Muscle of arm (tissue), 12 donors: ENCODE data around the gene NNAT. TPM values are rescaled to one million over a fixed set of nuclear protein-coding genes. Genes with fewer than 3 reads are reported as not detected.
A peak's percentile ranks its signal among the peaks of the same experiment; 100 is the strongest.

ENCODE experiments used
- DNase-seq: peaks from one replicate; pipeline ENCODE4 v3.0.0-alpha.2; 2013
- polyA plus RNA-seq, 12 donors: library from polyadenylated mRNA; unstranded; fragments of 120-200 nt; gene quantifications; one replicate each; pipeline ENCODE4 v1.2.1, GENCODE V29; 2013; ENCODE audit not compliant: insufficient read length in 12 of 12

The NNAT gene
- polyA plus RNA-seq, 12 donors: 309 to 932 (median 465) TPM; not detected in 1

DNA sequence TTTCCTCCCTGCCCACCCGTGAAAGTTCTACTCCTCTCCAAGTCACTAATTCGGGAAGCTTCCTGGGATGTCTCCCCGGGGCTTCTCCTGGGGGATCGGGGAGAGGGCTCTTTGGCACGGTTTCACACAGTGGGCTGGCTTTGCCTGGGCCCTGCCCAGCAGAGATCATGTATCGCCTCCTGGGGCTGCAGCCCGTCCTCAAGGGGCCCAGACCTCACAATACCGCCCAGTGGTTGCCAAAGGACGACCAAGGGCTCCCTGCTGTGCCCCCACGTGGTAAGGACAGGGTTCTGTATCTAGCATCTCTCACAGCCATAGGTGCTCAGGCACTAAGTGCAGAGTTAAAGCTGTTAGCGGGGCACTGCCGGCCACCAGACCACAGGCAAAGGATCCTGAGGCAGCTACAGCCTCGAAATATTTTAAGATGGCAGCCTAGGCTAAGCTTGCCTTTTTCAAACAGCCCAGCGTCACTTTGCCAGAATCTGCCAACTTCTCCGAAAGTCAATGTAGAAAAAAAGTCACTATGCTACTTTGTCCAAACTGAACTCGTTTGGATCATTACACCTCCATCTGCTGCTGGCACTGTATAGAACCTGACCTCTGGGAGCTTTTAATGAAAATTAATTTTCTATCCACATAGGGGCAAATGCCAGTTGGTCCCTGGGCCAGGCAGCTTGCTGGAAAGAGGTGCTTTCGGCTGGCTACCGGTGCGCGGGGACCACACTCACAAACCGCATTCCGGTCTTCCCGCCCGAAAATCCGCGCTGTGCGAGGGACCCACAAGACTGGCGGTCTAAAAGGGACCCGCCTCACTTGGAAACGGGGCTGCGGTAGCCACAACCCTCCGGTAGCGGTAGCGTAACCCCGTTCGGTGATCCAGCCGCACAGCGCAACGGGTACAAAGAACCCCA is 1.3 kb upstream of the NNAT start:
- DNase-seq: no peak

DNA sequence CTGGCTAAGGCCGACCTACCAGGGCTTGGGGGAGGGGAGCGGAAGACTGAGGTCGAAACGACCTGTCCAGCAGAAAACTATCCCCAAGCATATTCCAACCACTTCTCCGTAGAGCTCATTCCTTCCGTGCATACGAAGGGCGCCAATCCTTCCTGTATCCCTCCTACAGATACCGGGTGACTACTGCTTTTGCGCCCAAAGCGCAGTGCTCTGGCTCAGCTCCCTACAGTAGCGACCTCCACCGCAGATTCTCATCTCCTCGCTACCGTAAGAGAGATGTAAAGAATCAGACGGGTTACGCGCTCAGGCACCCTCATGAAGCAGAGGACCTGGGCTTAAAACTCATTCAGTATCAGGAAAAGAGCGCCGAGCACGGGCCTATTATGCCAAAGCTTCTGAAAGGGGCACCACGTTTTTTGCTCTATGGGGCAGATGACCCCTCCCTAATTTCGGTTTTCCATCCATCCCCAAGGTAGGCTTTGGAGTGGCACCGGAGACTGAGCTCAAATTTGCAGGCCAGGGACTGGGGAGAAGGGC is 563 bp upstream of the NNAT start:
- DNase-seq: no peak

DNA sequence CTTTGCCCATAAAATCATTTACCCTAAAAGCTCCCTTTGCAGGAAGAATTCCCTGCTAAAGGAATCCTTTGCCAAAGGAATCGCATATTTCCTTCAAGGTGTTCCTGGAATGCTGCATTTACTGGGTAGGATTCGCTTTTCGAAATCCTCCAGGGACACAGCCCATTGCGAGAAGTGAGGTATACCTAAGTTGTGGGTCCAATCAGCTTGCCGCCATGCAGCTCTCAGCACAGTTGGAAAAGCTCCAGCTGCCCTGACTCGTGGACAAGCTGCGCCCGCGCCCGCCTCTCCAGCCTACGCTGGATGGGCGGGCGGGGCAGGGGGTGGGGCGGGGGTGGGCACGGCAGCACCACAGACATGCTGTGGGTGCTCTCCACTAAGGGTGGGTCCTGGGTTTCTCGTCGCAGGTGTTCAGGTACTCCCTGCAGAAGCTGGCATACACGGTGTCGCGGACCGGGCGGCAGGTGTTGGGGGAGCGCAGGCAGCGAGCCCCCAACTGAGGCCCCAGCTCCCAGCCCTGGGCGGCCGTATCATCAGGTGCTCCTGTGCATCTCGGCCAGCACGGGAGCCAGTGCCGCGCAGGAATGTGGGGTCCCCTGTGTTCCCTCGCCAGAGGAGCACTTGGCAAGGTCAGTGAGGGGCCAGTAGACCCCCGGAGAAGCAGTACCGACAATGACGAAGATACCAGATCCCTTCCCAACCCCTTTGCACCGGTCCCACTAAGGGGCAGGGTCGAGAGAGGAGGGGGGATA is 1.4 kb downstream of the NNAT start:
- DNase-seq: no peak

DNA sequence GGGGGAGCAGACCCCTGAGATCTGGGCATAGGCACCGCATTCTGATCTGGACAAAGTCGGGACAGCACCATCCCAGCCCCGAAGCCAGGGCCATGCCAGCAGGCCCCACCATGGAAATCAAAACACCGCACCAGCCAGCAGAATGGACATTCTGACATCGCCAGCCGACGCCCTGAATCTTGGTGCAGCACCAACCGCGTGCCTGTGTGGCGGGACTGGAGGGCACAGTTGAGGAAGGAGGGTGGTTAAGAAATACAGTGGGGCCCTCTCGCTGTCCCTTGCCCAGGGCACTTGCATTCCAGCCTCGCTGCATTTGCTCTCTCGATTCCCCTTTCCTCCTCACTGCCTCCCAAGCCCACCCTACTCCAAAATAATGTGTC is 2.0 kb downstream of the NNAT start:
- no peak for DNase-seq

DNA sequence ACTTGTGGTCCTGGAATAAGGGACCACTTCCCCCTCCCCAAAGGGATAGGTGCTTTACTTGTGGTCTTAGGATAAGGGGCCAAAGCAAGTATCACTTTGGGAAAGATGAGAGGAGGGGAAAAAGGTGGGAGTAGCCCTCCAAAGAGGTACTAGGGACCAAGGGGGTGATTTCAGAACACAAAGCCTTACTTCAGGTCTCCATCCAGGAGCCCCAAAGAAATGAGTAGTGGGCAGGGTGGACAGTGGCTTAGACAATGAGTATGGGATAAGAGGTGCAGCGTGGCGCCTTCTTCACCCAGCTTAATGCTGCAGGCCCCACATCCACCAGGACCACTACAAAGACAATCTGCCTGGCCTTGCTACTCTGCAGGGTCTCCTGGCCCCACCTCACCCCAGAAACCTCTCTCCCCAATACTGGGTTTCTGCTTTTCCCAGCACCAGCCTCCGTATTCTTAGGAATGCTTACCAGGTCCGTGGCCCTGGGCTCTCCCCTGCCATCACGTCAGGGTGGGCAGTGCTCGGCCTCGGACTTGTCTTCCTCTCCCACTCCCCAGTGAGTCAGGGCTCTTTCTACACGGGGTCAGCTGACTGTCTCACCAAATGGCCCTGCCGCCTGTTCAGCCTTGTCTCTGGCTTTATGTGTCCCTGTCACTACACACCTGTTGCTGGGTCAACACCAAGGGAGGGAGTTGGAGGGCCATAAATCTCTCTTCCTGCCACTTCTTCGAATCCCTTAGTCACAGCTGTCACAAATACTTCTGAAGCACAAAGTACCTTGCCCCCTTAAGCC is 3.1 kb downstream of the NNAT start:
- no peak for DNase-seq

DNA sequence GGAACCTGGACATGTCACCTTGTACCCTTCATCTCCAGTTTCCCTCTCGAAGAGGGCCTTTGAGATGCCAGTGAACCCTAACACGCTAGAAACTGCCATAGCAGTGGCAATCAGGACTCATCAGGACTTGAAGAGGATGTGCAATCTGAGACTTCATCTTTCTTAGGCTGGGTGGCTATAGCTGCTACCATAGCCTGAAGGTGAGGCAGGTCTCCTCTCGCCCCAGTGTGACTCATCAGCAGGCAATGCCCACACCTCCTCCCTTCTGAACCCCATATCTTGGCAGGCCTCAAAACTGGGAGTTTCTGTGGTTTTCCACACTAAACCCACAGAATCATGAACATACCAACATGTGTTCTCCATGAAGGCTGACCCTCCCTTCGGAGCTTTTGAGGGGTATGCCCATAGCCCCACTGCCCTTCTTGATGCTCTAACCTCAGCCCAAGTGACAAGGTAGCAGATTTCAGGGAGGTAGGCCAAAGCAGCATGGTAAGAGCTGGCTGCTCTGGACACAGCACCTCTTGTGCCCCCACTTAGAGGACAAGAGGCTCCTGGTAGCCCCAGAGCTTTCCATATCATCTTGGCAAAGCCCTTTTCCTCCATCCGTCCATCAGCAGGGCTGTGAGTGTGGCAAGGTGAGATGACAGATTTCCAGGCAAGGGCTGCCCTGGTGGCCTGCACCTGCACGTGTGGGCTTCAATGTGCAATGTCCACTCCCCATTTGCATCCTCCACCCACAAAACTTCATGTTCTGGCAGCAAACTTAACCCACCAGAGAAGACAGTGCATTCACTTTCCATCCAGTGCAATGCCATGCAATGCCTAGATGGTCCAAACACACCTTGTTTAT is 4.0 kb downstream of the NNAT start:
- DNase-seq: no peak

DNA sequence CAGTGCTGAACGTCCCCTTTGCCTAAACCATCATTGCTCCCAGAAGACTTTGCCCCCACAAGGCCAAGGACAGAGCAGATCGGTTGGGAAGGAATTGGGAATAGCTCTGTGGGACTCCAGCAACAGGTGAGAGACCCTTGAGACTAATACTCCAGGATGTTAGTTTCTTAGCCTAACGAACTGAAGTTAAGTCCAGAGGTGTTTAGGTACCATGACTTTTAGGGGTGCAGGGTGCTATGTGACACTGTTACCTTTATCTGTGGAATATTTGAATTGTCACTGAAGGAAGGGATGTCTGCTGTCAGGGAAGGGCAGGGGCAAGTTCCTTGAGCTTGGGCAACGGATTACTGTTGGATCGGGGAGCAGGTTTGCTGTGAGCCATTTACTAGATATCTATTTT is 4.8 kb downstream of the NNAT start:
- DNase-seq: no peak

DNA sequence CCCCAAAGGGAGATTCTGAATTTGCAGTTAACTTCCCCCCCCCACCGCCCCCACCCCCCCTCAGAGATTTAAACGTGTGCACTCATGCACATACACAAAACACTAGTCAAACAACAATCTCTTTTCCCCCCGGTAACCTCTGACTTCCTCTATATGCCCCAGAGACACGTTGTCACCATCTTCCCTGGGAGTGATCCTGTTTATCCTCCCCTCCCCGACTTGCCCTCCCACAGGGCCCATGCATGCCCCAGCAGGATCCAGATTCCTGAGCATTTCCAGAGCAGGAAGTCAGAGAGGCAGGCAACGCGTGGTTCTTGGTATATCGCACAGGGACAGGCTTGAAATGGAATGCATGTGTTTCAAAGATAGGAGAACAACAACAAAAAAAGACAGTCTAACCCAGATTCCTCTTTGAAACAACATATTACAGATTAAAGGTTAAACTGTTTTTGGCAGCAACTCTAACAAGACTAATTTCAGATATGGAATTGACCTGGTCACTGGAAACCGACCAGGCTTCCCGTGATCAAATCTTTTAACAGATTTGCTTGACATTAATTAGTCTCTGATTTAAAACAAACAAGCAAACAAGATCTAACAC is 5.3 kb downstream of the NNAT start:
- no peak for DNase-seq

DNA sequence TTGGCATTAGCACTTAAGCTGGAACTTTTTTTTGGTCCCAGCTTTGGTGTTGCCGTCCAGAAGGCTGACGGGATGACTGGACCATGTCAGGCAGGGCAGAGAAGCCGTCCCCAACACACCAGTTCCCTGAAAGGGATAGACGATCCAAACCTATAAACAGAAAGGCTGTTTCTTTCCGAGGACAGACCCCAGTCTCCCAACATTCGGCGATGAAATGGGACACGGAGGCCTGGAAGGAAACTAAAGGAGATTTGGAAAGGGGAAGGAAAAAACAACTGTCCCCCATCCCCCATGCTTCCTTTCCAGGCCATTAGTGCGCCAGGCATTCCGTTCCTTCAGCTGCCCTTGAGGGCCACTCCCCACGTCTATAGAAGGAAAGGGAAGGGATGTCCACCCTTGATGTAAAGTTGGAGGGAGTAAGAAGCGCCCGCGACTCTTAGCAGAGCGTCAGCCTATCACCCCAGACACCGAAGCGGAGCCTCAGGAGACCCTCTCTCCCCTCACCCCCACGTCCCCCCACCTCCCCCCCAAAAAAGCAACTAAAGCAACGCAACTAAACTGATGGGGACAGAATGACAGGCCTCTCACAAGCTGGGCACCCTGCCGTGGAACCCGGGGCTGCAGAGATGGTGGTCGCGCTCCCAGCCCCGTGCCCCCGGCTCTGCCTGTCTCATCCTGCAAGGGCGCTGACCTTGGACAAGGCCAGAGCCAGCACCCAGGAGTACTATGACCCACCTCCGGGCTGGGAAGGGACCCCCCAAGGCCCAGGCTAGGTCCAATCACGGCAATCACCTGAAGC is 6.0 kb downstream of the NNAT start:
- DNase-seq: no peak

DNA sequence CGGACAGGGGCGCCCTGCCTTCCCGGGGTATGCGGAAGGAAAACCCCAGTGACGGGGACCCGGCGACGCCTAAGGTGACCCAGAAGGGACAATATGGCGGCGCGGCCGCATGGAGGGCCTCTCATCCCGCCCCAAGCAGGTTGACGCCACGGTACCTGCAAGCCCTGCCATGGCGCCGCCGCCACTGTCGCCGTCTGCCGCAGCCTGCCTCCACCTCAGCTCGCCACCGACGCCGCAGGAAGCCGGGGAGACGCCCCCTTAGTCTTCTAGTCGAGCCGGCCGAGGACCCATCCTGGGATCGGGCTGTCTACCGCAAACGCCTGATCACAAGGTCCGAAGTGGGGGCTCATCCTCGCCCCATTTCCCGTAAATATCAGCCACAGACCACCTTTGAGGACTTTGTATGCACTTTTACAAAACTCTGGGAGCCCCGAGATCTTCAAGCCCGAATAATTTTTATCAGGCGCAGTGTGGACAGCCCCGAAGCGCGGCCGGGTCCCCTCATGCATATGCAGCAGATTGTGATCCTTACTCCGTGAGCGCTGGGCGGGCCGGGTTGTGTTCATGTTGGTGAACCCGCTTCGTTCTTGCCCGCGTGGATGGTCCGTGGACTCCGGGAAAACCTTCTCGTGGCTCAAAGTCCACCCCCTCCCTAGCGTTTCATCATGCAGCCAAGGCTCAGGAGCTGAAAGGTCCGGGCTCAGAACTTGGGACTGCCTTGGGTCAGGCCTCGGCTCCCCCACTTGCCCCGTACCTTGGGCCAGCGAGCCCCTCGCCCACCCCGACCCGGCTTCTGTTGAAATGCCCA is 6.8 kb downstream of the NNAT start, which contains the start of gene BLCAP:
Gene BLCAP, minus strand, starts transcription at position 239 of the 808 bp plus-strand sequence. CDS start 8,702 bp downstream, outside the sequence.
- peak; percentile 93 for DNase-seq

DNA sequence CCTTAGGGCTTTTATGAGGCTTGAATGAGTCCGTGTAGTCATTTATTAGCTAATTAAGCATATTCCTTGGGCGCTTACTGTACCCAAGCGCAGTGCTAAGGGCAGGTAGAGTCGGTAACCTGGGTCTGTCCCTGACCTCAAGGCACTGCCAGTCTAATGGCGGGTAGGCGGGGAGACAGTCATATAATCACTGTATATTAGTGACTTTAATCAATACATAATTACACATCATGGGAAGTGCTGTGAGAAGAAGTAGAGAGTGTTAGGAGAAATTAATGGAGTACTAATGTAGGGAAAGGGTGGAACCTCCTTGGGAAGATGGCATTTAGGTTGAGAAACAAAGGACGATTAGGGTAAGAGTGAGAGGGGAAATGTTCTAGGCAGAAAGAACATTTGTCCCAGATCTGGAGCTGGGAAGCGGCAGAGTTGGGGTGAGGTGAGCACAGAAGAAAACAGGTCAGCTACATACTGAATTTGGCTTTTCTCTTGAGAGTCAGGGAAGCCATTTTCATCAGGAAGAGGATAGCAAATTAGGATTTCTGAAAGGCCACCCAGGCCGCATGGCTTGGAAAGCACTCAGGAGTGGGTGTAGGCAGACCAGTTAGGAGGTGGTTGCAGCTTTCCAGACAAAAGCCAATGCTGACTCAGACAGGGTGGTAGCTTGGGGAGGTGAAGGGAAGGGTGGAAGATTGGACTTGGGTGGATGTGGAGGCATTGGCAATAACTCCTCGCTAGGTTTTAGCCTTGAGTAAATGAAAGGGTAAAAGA is 7.6 kb downstream of the NNAT start:
- DNase-seq: no peak

DNA sequence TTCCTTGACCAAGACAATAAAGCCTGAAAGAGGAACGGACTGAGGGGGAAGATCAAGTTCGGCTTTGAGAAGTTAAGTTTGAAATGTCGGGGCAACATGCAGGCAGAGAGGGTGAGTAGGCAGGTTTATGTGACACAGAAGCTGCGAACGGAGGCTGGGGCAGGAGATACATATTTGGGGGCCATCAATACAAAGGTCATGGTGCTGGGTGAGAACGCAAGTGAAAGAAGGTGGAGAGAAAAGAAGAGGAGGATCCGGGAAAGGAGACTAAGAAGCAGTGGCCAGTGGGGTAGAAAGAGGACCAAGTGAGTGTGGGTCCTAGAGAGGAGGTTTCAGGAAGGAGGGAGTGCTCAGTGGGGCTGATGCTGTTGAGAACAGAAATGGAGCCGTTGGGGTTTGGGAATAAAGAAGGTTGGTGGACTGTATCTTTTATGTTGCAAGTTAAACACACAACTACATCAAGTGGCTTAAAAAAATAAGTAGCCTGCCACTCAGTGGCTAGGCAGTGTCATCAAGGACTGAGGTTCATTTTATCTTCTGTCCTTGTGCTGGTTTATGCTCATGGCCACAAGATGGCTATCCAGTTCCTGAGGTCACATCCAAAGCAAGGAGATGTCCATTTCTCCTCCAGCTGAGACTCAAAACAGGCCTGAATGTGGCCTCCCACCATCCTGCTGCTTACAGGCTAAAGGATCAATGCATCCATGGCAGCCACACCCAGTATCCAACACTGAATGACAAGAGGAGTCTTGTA is 8.3 kb downstream of the NNAT start:
- no peak for DNase-seq

DNA sequence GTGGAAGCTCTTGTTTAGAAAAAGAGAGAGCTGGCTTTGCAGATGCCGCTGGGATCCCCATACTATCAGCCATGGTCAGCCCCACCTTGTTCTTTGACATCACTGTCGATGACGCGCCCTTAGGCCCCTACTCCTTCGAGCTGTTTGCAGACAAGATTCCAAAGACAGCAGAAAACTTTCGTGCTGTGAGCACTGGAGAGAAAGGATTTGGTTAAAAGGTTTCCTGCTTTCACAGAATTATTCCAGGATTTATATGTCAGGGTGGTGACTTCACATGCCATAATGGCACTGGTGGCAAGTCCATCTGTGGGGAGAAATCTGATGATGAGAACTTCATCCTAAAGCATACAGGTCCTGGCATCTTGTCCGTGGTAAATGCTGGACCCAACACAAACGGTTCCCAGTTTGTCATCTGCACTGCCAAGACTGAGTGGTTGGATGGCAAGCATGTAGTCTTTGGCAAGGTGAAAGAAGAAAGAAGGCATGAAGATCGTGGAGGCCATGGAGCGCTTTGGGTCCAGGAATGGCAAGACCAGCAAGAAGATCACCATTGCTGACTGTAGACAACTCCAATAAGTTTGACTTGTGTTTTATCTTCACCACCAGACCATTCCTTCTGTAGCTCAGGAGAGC is 9.0 kb downstream of the NNAT start:
- DNase-seq: no peak

DNA sequence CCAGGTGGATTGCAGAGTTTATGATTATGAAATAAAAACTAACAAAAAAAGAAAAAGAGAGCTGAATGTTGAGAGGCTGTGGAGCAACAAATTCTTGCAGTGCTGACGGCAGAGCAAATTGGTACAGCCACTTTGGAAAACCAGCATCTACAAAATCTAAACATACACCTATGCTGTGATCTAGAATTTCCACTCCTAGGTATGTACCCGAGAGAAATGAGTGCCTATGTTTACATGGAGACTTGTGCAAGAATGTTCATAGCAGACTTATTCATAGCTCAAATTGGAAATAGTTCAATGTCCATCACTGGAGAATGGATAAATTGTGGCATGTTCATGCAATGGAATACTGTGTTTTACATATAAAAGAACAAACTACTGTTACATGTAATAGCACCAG is 9.6 kb downstream of the NNAT start:
- DNase-seq: no peak

DNA sequence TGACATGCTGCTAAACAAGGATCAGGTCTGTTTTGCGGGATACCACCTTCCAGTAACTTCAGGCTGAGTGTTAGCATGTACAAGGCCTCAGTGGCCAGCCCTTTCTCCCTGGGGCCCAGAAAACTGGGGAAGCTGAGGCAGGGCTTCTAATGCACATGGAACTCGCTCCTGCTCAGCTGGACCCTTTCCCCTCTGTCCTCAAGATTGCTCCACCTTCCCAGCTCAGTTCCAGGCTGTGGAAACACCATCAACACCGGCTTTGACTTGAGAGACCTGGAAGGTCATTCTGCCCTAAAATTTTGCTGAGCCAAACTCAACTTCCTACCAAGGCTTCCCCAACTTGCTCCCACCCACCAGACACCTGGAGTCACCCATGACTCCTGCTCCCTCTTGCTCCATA is 10.8 kb downstream of the NNAT start:
- no peak for DNase-seq

DNA sequence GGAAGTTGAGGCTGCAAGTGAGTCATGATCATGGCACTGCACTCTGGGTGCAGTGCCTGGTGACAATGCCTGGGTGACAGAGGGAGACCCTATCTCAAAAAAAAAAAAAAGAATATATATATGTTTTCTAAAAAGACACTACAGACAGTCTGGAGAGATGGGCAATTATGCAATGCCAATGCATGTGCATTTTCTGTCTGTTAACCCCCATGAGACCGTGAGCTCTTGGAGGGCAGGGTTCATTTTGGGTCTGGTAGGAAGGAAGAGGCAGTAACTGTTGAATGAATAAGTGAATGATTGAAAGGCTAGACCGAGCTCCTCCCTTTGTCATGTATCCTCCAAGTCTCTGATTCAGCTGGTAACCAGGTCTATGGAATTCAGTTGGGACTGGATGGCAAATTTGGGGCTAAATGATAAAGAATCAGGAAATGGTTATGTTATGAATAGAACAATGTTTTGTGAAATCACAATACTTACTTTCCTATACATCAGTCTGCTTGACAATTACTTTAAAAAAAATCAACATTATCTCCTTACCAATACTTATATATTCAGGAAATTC is 12.2 kb downstream of the NNAT start:
- DNase-seq: no peak
